Measurements from ENCODE around the gene NTS.

- TF ChIP-seq POLR2A (IDR thresholded peaks at IDR 0.05): no peak
- TF ChIP-seq CTCF (IDR thresholded peaks at IDR 0.05): peak; percentile 57 to 77 (median 72)
These were observed 46.3 kb downstream of the NTS start for GRCh38 chr12:85920324-85920947.
